Activated CD4-positive, alpha-beta T cell treated with anti-CD3 and anti-CD28 coated beads, Interleukin-2, amount 50 U/mL, for 48 hours (primary cell): ENCODE results near the gene NGLY1.

Source experiments
- DNase-seq, 2 experiments: peaks; one replicate each; pipeline ENCODE4 v3.0.0-alpha.2; 2020

NGLY1 gene

DNA sequence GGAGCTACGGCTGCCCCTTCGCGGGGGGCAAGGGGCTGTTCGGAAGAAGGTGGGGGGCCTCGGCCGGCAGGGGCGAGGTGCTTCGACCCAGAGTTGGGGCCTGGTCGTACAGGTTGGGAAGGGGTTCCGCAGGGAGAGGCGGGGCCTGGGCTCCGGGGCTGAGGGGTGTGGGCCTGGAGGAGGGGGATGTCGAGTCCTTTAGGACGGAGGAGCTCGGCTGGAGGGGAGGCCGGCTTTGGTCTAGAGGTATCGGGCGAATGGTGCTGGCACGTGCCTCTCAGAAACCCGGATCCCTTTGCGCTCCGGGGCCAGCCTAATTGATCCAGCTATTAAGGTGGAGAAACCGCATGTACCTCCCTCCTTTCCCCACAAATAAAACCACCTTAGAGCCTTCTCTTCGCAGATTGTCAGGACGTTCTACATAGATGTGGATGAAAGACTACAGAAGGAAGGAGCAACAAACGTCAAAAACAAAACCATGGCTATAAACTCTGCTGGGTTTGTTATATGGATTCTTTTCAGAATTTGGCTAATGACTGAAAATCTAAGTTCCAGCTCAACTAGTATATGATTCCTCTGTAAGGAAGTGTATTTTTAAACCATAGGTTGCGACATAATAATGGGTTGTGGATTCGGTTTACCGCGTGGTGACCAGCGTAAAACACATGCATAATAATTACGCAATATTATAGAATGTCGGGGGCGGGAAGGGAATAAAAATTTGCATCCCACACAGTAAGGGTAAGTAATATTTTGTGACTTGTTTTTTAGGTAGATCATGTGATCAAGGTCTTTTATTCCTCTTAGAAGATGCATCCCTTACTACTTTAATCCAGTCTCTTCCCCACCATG is 644 bp upstream of the NGLY1 start:
- no peak for DNase-seq

DNA sequence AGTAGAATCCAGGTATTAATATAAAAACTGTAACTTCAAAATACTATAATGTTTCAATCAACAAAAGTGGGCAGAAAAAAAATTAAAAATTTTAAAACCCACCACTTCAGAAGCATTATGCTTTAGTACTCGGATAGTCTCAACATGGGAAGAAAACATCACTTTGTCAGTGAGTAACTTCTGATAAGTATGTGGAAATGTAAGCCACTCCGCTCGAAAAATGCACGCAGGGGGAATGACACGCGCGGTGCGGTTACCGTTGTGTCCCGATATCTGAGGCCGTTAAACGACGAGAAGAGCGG is 656 bp downstream of the NGLY1 start:
- DNase-seq, result no peak

DNA sequence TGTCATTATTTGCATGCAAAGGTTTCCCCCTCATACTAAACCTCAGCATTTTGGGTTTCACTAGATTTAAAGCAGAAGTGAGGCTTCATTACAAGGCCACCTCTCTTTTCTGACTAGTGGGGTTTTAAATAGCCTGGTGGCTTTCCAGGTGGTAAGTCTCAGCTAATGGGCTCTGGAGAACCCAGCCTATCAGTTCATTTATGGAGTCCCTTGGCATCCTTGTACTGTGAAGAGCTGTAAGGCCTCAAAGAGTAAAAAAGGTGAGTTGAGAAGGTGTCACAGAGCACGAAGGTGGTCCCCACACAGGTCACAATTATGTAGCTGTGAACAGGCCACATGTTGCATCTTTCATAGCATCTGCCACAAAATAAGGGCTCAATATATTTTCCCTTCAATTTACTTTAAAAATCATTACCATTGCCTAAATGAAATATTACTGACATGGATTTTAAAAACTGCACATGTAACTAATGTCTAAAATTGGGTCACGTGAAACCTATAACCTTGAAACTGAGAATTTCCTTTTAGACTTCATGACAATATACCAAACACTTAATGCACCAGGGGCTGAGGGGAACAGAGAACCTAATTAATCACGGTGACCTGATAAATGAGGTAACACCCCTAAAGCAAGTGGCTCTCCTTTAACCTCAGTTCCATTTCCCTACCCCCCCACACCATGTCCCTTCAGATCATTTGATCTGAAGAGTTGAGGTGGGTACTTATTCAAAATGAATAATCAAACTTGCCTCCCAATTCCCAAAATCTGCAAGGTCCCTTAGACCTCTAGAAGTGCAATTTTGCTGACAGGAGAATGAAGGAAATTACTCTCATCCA is 1.3 kb downstream of the NGLY1 start:
- no peak for DNase-seq

DNA sequence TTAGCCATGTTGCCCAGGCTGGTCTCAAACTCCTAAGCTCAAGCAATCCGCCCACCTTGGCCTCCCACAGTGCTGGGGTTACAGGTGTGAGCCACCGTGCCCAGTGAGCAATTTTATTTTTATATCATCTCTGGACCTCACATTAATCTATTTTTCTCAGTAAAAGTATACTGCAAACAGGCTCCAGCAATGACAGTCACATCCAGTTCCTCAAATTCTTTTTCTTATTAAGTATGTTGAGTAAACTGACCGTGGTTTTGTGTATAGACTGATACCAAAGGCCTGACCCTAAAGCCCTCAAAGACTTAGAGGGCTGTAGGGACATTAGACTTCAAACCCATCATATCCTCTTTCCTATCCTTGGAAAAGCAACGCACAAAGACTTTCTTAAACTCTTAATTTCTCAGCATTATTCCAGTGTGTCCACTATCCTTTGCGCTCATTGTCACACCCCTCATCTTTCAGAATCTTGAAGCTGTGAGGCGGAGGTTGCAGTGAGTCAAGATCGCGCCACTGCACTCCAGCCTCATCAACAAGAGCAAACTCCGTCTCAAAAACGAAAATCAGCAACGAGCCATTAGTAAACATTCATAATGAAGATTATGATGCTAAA is 2.0 kb downstream of the NGLY1 start:
- no peak for DNase-seq

DNA sequence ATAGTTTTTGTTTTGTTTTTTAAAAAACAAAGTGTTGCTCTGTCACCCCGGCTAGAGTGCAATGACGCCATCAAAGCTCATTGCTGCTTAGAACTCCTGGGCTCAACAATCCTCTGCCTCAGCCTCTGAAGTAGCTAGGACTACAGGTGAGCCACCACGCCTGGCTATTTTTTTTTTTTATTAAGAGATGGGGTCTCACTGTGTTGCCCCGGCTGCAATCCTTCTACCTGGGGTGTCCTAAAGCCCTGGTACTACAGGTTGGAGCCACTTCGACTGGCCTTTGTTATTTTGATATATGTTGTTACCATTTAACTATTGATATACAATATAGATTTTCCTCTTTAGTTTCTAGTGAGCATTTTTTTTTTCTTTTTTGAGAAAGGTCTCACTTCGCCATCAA is 2.6 kb downstream of the NGLY1 start:
- DNase-seq, result no peak

DNA sequence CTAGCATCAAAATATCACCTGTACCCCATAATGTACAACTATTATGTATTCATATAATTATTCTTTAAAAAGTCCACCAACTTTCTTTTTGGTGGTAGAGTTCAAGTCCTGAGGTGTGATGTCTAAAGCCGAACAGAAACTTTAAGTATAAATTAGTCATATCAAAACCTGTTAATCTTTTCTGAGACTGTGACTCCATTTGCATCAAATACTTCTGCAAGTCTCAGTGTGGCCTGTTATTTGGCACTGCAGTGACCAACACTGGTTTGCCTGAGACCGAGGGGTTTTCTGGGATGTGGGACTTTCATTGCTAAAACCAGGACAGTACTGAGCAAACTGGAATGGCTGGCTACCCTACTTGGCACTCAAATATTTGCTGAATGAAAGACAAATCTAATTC is 7.3 kb downstream of the NGLY1 start:
- DNase-seq, result no peak

DNA sequence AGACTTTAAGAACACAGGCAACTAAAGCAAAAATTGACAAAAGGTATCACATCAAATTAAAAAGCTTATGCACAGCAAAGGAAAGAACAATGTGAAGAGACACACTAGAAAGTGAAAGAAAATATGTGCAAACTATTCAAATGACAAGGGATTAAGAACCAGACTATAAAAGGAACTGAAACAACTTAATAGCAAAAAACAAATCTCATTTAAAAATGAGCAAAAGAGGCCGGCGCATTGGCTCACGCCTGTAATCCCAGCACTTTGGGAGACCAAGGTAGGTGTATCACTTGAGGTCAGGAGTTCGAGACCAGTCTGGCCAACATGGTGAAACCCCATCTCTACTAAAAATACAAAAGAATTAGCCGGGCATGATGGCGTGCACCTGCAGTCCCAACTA is 14.4 kb downstream of the NGLY1 start:
- no peak for DNase-seq

DNA sequence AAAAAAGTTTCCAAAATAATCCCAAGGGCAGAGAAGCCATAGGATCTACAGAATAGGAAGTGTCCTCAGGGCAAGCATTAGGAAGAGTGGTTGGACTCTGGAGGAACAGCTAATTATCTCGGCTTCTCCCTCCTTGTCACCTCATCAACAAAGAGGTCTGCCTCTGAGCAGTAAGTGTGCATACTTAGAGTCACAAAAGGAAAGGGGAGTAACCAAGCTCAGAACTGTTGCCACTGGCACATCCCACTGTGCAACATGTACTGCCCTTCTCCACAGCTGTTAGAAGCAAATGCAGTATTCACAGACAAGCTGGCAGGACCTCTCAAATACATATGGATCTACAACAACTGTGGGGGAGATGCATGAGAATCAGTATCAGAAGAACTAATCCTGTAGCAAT is 31.5 kb downstream of the NGLY1 start:
- DNase-seq, result no peak

DNA sequence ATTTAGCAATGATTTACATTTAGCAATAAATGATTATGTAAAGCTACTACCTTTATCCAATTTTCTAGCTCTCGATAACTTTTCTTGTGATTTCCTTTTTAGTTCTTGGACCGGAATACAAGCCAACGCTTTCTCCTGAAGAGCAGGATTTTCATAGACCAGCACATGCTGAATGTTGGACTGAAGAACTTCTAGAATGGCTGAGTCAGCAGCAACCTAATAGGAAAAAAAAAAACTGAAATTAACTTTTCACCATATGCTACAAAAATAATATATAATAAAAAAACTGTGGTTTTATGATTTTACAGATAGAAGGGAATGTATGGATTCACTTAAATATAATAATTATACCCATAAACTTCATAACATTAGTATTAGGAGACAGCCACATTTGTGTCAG is 32.2 kb downstream of the NGLY1 start:
- no peak for DNase-seq

DNA sequence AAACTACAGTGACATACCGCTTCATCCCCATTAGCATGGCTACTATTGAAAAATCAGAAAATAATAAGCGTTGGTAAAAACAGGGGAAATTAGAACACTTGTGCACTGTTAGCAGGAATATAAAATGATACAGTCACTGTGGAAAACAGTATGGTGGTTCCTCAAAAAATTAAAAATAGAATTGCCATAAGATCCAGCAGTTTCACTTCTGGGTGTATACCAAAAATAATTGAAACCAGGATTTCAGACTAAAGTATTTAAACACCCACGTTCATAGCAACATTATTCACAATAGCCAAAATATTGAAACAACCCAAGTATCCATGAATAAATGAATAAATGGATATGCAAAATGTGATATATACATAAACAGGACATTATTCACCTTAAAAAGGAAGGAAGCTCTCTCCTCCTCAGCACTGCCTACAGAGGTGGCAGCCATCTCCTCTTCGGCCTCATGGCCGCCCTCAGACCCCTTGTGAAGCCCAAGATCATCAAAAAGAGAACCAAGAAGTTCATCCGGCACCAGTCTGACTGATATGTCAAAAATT is 34.1 kb downstream of the NGLY1 start:
- DNase-seq, result no peak

DNA sequence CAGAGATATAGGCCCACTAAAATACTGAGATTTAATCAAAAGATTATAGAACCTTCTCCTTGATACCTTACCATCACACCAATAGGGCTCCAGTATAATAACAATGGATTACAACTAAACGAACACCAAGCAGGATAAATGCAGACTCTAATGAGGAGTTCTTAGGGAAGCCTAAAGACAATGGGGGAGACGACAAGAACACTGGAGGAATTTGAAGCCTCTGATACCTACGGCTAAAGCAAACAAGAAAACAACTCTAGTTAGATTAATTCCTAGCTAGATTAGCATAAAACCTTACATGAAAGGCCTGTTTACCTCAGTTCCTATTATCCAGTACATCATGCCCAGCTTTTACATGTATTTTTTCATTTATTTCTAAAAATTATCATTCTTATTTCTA is 35.1 kb downstream of the NGLY1 start:
- no peak for DNase-seq

DNA sequence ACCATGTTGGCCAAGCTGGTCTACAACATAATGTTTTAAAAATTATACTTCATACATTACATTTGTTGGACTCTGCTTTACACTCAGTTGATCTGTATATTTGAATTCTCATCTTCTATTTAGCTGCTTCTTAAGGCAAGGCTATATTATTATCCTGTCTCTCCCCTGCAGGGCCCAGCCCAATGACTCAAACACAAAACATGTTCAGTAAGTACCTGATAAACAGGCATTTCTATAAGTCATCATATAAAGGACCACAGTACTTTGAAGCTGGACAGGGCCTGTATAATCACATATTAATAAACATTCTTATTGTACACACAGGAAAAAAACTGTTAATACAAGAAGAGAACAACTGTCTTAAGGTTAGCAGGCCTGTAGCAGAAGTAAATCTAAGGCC is 36.2 kb downstream of the NGLY1 start:
- no peak for DNase-seq

DNA sequence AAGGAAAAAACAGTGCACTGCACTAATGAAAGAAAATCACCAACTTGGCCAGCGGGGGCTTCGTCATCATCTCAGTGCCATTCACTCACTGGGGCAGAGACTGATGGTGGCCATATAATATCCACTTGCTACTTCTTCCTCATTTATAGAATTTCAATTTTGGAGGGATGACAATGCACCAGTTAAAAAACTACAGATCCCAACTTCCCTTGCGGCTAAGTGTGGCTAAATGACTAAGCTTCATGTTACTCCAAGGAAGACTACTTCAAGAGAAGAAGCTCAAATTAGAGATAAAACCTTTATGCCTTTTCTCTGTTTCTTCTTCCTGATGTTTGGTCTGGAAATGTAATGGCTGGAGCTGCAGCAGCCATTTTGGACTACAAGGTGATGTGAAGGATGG is 38.8 kb downstream of the NGLY1 start:
- DNase-seq, result no peak

DNA sequence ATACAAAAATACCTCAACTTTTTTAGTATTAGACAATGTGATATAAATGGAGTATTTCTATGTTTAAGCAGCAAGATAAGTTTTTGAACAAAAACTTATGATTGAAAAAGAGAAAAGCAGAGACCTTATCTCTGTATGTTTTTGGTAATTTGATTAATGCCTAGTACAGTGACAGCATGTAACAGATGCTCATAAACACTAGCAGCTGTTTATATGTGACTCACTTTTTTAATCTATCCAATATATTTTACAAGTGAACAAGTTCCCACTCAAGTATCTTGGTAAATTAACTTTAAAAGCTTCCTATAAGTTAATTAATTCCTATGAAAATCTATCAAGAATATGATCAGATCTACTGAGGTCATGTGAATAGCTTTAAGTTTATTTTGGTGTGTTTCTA is 55.1 kb downstream of the NGLY1 start:
- DNase-seq, result no peak

DNA sequence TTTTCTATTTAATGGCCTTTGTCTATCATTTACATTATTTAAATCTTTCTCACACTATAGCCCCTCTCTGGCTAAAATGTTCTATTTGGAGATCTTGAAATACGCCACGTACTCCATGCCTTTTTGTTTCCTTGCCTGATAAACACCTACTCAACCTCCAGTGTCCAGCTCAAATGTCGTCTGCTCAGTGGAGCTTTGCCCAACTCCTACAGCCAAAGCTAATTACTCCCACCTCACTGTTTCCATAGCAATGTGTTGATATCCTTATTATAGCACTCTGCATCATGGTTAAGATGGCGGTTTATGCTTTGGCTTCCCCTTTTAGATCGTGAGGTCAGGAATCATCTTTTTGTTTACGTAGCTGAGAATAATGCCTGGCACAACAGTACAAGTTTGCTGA is 55.9 kb downstream of the NGLY1 start:
- DNase-seq, result no peak

DNA sequence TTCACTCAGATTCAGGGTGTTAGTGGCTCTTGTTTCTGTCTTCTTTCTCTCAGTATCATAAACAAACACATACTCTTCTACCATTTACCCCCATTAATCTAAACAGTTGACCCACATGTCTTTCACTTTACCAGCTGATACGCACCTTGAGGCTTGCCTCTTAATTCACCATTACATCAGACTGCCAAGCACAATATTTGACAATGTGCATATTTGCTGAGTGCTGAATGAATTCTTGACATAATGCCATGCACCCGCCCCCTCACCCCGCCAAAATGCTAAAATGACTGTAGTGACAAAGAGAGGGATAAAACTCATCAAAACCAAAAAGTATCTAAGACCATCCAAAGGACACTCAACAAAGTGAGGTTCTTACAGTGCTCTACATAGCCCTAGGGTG is 57.4 kb downstream of the NGLY1 start:
- DNase-seq, result no peak

DNA sequence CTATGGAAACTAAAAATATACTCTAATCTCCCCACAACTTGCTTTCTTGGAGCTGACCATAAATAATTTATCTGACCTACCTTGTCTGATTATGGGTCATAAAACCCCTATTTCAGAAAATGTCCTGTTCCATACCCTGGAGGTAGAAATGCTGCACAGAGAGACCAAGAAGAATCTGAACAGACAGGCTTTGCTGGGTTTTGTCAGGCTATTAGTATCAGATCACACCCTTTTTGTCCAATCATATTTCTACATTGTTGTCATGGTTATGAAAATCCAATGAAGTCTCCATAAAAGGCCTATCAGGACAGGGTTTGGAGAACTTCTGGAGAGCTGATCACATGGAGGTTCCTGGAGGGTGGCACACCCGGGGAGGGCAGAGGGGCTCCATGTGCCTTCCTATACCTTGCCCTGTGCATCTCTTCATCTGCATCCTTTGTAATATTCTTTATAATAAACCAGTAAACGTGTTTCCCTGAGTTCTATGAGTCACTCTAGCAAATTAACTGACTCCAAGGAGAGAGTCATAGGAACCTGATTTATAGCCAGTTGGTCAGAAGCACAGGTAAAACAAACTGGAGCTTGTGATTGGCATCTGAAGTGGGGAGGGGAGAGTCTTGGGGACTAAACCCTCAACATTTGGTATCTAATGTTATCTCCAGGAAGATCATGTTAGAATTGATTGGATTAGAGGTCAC is 58.1 kb downstream of the NGLY1 start:
- no peak for DNase-seq

DNA sequence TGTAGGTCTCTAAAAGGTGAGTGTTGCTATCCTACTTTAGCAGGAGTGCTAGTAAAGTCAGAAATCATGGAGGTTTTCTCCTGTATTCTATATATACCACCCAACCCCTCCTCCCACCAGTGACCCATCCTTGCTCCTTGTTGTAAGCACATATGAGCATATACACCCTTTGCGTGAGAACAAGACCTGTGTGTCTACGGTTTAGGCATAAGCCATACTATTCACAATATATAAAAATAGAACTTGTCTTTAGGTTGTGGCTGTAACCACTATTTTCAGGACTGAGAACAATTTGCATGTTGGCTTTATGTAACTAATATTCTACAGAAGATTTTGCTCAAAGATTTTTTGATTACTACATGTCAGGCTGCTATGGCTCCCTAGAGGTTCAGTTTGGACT is 59.4 kb downstream of the NGLY1 start:
- DNase-seq, result no peak

DNA sequence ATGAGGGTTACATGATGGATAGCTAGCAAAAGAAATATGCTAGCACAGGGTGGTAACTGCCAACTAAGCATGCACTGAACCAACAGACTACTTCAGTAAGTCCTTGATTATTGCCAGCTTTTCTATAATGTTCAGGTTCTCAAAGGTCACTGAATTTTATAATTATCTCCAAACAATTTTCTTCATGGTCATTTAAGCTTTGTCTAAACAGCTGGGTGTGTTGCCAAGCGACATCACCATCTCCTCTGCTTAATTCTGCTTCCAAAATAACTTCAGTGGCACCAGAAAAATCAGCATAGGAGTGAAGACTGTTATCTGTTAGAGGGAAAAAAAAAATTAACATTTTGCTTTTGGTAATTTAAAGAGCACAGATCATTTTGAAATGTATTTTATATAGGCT is 63.9 kb downstream of the NGLY1 start:
- DNase-seq, result no peak

DNA sequence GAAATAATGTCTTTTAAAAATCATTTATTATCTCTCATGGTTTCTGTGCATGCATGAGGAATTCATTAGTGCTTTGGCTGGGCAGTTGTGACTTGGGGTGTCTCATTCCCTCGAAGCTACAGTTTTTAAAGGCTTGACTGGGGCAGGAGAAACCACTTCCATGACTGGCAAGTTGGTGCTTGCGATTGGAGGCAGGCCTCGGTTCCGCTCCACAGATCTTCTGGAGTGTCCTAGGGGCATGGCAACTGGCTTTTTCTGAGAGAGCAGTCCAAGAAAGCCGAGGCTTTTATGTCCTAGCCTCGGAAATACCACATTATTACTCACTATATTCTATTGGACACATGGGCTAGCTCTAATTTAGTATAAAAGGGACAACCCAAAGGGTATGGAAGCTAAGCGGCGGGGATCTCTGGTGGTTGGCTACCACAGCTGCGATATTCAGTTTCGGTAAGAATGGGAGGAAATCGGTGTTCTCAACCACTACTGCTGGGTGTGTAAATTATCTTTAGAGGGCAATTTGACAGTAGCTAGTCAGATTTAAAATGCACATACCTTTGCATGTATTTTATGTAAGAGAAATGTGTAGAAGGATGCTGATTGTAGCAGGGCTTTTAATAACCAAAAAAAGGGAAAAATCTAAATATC is 69.8 kb downstream of the NGLY1 start:
- no peak for DNase-seq

DNA sequence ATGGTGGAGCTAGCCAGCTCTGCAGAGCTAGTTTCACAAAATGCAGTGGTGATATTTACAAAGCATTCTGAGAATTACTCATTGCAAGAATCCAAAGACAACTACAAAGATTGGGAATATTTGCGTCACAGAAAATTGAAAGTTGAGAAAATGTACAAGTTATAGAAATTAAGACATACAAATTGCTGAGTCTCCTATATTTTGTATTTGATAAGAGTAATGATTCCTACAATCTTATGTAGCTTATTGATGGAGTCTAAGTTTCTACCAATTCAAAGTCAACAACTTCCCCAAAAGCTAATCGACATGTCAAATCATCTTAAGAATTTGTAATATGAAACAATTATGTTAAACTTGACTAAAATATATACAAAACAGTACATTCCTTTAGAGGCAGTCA is 72.2 kb downstream of the NGLY1 start:
- no peak for DNase-seq

DNA sequence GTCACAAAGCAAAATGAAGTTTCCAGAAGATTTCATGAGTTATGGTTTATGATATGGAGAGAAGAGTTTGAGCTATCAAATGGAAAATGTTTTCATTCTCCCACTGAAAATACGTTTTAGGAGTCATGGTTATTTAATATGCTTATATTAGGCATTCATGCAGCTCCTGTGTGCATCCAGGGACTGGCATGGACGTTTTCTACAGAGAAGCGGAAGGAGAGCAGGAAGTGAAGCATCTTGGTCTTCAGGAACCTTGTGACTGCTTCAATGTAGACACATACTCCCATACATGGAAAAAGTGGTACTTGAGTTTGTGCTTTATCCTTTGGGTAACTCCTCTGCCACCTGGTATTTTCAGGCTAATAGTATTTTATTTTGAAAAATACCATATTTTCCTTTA is 75.2 kb downstream of the NGLY1 start:
- no peak for DNase-seq
